ENCODE results near the gene OR7C1.

OR7C1 gene

GRCh38 chr19:14840206-14840605, 5.2 kb upstream of the OR7C1 start:
- no peak overlapping the region for H3K4me3 ChIP-seq (ENCODE audit: control insufficient read depth, low read depth, low read length)
- no peak for TF ChIP-seq CTCF (IDR thresholded peaks at IDR 0.05; ENCODE audit: control insufficient read depth, insufficient read depth, low read depth, low read length, missing control alignments)
- DNase-seq (ENCODE audit: low read depth) = no peak

GRCh38 chr19:14837391-14837790, 2.4 kb upstream of the OR7C1 start:
- DNase-seq (ENCODE audit: low read depth) = no peak
- TF ChIP-seq CTCF (IDR thresholded peaks at IDR 0.05; ENCODE audit: control insufficient read depth, insufficient read depth, low read depth, low read length, missing control alignments) = no peak
- no peak overlapping the region for H3K4me3 ChIP-seq (ENCODE audit: control insufficient read depth, low read depth, low read length)

- TF ChIP-seq CTCF (IDR thresholded peaks at IDR 0.05; ENCODE audit: control insufficient read depth, insufficient read depth, low read depth, low read length, missing control alignments) = no peak
- DNase-seq (ENCODE audit: low read depth) = no peak
- no peak overlapping the region for H3K4me3 ChIP-seq (ENCODE audit: control insufficient read depth, low read depth, low read length)
Measured at GRCh38 chr19:14830702-14831101, 4.3 kb downstream of the OR7C1 start.

GRCh38 chr19:14826006-14826405, 9.0 kb downstream of the OR7C1 start:
- DNase-seq (ENCODE audit: low read depth) = no peak
- TF ChIP-seq CTCF (IDR thresholded peaks at IDR 0.05; ENCODE audit: control insufficient read depth, insufficient read depth, low read depth, low read length, missing control alignments) = no peak
- H3K4me3 ChIP-seq (ENCODE audit: control insufficient read depth, low read depth, low read length) = no peak overlapping the region

GRCh38 chr19:14821937-14822336, 13.0 kb downstream of the OR7C1 start:
- DNase-seq (ENCODE audit: low read depth) = no peak
- no peak for TF ChIP-seq CTCF (IDR thresholded peaks at IDR 0.05; ENCODE audit: control insufficient read depth, insufficient read depth, low read depth, low read length, missing control alignments)
- no peak overlapping the region for H3K4me3 ChIP-seq (ENCODE audit: control insufficient read depth, low read depth, low read length)

- no peak for TF ChIP-seq CTCF (IDR thresholded peaks at IDR 0.05; ENCODE audit: control insufficient read depth, insufficient read depth, low read depth, low read length, missing control alignments)
- DNase-seq (ENCODE audit: low read depth) = no peak
- H3K4me3 ChIP-seq (ENCODE audit: control insufficient read depth, low read depth, low read length) = no peak overlapping the region
Measured at GRCh38 chr19:14818588-14818987, 16.4 kb downstream of the OR7C1 start.

- TF ChIP-seq CTCF (IDR thresholded peaks at IDR 0.05; ENCODE audit: control insufficient read depth, insufficient read depth, low read depth, low read length, missing control alignments) = no peak
- H3K4me3 ChIP-seq (ENCODE audit: control insufficient read depth, low read depth, low read length) = no peak overlapping the region
- no peak for DNase-seq (ENCODE audit: low read depth)
Measured at GRCh38 chr19:14817052-14817451, 17.9 kb downstream of the OR7C1 start.
